ENCODE results near the gene CAMK2D. TPM values are rescaled to one million over a fixed set of nuclear protein-coding genes. Genes with fewer than 3 reads are reported as not detected.
A peak's percentile ranks its signal among the peaks of the same experiment; 100 is the strongest.

The CAMK2D gene
- total and polyA plus RNA-seq, 4 donors = 10.1 to 31.0 (median 25.6) TPM

- no peak overlapping the region for H3K9ac ChIP-seq (ENCODE audit: low read depth in 1 of 2, low read length in 2 of 2)
- H3K27ac ChIP-seq (ENCODE audit: low read depth in 1 of 2, low read length in 2 of 2) = no peak overlapping the region
- no peak overlapping the region for H3K4me3 ChIP-seq (ENCODE audit: low read depth in 1 of 3, low read length in 3 of 3)
- H3K9me3 ChIP-seq (ENCODE audit: control insufficient read depth in 4 of 4, low read length in 3 of 4) = no peaks in the 10 kb centered on the region
- peaks cover 0 to 2% (median 0%) of the 10 kb centered on the region in 4 donors for H3K36me3 ChIP-seq (ENCODE audit: control insufficient read depth in 4 of 4, insufficient read depth in 3 of 4, low read depth in 1 of 4, low read length in 3 of 4)
- WGBS = 94% methylated on average over 3 of the region's 3 CpGs
- no peak for DNase-seq (ENCODE audit: low spot score)
- H3K27me3 ChIP-seq (ENCODE audit: control insufficient read depth in 4 of 4, insufficient read depth in 4 of 4, low read length in 3 of 4) = no peaks in the 10 kb centered on the region
- no peak for TF ChIP-seq TAF1 (conservative IDR thresholded peaks at IDR 0.05)
- peaks cover 2 to 10% (median 4%) of the 10 kb centered on the region in 4 donors for H3K4me1 ChIP-seq (ENCODE audit: control insufficient read depth in 4 of 4, insufficient read depth in 4 of 4, low read length in 3 of 4)
Observed at GRCh38 chr4:113553082-113553481, 208.5 kb downstream of the CAMK2D start.

- DNase-seq (ENCODE audit: low spot score) = no peak
- 99% methylated on average over 2 of the region's 2 CpGs for WGBS
- no peak for TF ChIP-seq FOXA2 (IDR thresholded peaks at IDR 0.05)
- no peak for TF ChIP-seq HNF4G (IDR thresholded peaks at IDR 0.05)
- no peak for TF ChIP-seq RAD21 (IDR thresholded peaks at IDR 0.05)
- TF ChIP-seq MAX (IDR thresholded peaks at IDR 0.05) = no peak
- no peak for TF ChIP-seq EGR1 (IDR thresholded peaks at IDR 0.05; ENCODE audit: low read depth in 2 of 2)
- TF ChIP-seq GABPA (IDR thresholded peaks at IDR 0.05 in 1 of 2, conservative IDR thresholded peaks at IDR 0.05 in 1 of 2) = no peak
Observed at GRCh38 chr4:113550510-113550909, 211.0 kb downstream of the CAMK2D start.

DNA sequence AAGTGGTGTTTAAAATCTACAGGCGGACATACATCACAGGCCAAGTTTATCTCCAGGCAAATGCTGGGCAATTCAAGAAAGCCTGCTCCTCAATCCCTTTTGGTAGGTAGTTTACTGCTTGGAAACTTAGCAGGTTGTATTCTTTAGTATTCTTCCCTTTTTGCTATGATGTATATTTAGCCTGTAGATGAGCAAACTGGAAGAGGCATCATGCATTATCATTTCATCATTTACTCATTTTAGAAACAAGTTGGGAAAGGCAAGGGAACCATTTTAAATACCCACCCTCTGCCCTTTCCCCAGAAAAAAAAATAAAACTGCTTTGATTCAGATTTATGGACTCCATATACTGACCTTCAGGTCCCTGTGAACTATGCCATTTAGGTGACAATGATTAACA is 213.2 kb downstream of the CAMK2D start:
- no peaks in the 10 kb centered on the region for H3K9me3 ChIP-seq (ENCODE audit: control insufficient read depth in 4 of 4, low read length in 3 of 4)
- peaks cover 0 to 2% (median 0%) of the 10 kb centered on the region in 4 donors for H3K36me3 ChIP-seq (ENCODE audit: control insufficient read depth in 4 of 4, insufficient read depth in 3 of 4, low read depth in 1 of 4, low read length in 3 of 4)
- peaks cover 1 to 20% (median 8%) of the 10 kb centered on the region in 4 donors for H3K4me1 ChIP-seq (ENCODE audit: control insufficient read depth in 4 of 4, insufficient read depth in 4 of 4, low read length in 3 of 4)
- H3K9ac ChIP-seq (ENCODE audit: low read depth in 1 of 2, low read length in 2 of 2) = no peak overlapping the region
- H3K4me3 ChIP-seq (ENCODE audit: low read depth in 1 of 3, low read length in 3 of 3) = no peak overlapping the region
- TF ChIP-seq FOXA1 (IDR thresholded peaks at IDR 0.05) = no peak
- no peak for TF ChIP-seq JUND (IDR thresholded peaks at IDR 0.05)
- no peak for TF ChIP-seq TAF1 (conservative IDR thresholded peaks at IDR 0.05)
- no peak for TF ChIP-seq GABPA (IDR thresholded peaks at IDR 0.05 in 1 of 2, conservative IDR thresholded peaks at IDR 0.05 in 1 of 2)
- TF ChIP-seq, protein P1, sequence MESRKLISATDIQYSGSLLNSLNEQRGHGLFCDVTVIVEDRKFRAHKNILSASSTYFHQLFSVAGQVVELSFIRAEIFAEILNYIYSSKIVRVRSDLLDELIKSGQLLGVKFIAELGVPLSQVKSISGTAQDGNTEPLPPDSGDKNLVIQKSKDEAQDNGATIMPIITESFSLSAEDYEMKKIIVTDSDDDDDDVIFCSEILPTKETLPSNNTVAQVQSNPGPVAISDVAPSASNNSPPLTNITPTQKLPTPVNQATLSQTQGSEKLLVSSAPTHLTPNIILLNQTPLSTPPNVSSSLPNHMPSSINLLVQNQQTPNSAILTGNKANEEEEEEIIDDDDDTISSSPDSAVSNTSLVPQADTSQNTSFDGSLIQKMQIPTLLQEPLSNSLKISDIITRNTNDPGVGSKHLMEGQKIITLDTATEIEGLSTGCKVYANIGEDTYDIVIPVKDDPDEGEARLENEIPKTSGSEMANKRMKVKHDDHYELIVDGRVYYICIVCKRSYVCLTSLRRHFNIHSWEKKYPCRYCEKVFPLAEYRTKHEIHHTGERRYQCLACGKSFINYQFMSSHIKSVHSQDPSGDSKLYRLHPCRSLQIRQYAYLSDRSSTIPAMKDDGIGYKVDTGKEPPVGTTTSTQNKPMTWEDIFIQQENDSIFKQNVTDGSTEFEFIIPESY (IDR thresholded peaks at IDR 0.05) = no peak
- no peak for TF ChIP-seq EGR1 (IDR thresholded peaks at IDR 0.05; ENCODE audit: low read depth in 2 of 2)
- TF ChIP-seq CTCF (IDR thresholded peaks at IDR 0.05; ENCODE audit: low read depth, low read length, missing input control) = no peak
- no peak for TF ChIP-seq FOXA2 (IDR thresholded peaks at IDR 0.05)
- TF ChIP-seq NR2F2 (IDR thresholded peaks at IDR 0.05) = no peak
- TF ChIP-seq MAX (IDR thresholded peaks at IDR 0.05) = no peak
- TF ChIP-seq RAD21 (IDR thresholded peaks at IDR 0.05) = no peak
- TF ChIP-seq HNF4G (IDR thresholded peaks at IDR 0.05) = no peak
- no peak for TF ChIP-seq HNF4A (conservative IDR thresholded peaks at IDR 0.05)
- TF ChIP-seq, protein P2, sequence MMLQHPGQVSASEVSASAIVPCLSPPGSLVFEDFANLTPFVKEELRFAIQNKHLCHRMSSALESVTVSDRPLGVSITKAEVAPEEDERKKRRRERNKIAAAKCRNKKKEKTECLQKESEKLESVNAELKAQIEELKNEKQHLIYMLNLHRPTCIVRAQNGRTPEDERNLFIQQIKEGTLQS (IDR thresholded peaks at IDR 0.05) = no peak
- peak overlapping the region; percentile 66 to 84 for H3K27ac ChIP-seq (ENCODE audit: low read depth in 1 of 2, low read length in 2 of 2)
- WGBS = 92% methylated on average over 1 of the region's 1 CpG
- no peaks in the 10 kb centered on the region for H3K27me3 ChIP-seq (ENCODE audit: control insufficient read depth in 4 of 4, insufficient read depth in 4 of 4, low read length in 3 of 4)
- DNase-seq (ENCODE audit: low spot score) = no peak

More at GRCh38 chr4:113550510-113550909, 211.0 kb downstream of the CAMK2D start:
- H3K4me1 ChIP-seq (ENCODE audit: control insufficient read depth in 4 of 4, insufficient read depth in 4 of 4, low read length in 3 of 4) = peaks cover 1 to 20% (median 8%) of the 10 kb centered on the region in 4 donors
- no peak overlapping the region for H3K9ac ChIP-seq (ENCODE audit: low read depth in 1 of 2, low read length in 2 of 2)
- no peaks in the 10 kb centered on the region for H3K27me3 ChIP-seq (ENCODE audit: control insufficient read depth in 4 of 4, insufficient read depth in 4 of 4, low read length in 3 of 4)
- H3K36me3 ChIP-seq (ENCODE audit: control insufficient read depth in 4 of 4, insufficient read depth in 3 of 4, low read depth in 1 of 4, low read length in 3 of 4) = peaks cover 0 to 2% (median 0%) of the 10 kb centered on the region in 4 donors
- H3K27ac ChIP-seq (ENCODE audit: low read depth in 1 of 2, low read length in 2 of 2) = no peak overlapping the region
- H3K9me3 ChIP-seq (ENCODE audit: control insufficient read depth in 4 of 4, low read length in 3 of 4) = no peaks in the 10 kb centered on the region
- H3K4me3 ChIP-seq (ENCODE audit: low read depth in 1 of 3, low read length in 3 of 3) = no peak overlapping the region
